ENCODE data around the gene SDHD. TPM values are rescaled to one million over a fixed set of nuclear protein-coding genes. Genes with fewer than 3 reads are reported as not detected.

The SDHD gene
- total and polyA plus RNA-seq, 9 of the 15 experiments (the other 6 are each of a cell fraction or from before 2014, with no cell fraction given), result 150 to 1,225 (median 215) TPM

DNA sequence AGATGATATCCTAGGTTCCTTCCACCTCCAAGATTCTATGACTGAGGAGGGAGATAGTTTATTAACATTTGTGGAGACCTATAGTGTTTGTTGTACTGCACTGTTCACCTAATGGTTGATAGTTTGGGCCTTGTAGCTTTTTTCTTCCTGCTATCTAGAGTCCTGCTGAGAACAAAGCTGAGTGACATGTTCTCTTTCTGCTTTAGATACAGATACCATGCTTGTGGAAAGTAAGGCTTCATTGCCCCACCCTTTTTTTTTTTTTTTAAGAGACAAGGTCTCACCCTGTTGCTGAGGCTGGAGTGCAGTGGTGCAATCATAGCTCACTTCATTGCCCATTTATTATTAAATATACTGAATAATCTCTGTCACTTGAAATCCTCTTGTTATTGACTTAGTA lies 49.1 kb upstream of the SDHD start:
- H3K4me2 ChIP-seq (ENCODE audit: insufficient read depth, low read length), result no peak overlapping the region
- ATAC-seq (no peak), FAIRE-seq (no peak), DNase-seq (ENCODE audit: extremely low read depth in 1 of 4, low spot score in 3 of 4) (no peak)
- H4K20me1 ChIP-seq (replicated peaks; ENCODE audit: control insufficient read depth, insufficient read depth, low read length), result no peaks in the 10 kb centered on the region; the same call in 1 of the 2 replicates
- peaks cover 84% of the 10 kb centered on the region for H3K36me3 ChIP-seq (ENCODE audit: control insufficient read depth, insufficient read depth, low read length)
- no peaks in the 10 kb centered on the region for H3K27me3 ChIP-seq (ENCODE audit: control insufficient read depth in 2 of 2, insufficient read depth in 2 of 2, low read length in 2 of 2)
- H3K27ac ChIP-seq (ENCODE audit: extremely low read depth, low read depth, low read length), result no peak overlapping the region
- CTCF ChIA-PET (ENCODE audit: low intra/inter-chr PET ratio), result no interaction called here
- no TSS peak for BruUV-seq (replicated peaks)
- TF ChIP-seq, protein P1, sequence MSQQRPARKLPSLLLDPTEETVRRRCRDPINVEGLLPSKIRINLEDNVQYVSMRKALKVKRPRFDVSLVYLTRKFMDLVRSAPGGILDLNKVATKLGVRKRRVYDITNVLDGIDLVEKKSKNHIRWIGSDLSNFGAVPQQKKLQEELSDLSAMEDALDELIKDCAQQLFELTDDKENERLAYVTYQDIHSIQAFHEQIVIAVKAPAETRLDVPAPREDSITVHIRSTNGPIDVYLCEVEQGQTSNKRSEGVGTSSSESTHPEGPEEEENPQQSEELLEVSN (IDR thresholded peaks at IDR 0.05; ENCODE audit: borderline replicate concordance in 1 of 2, extremely low read depth in 1 of 2, insufficient read depth in 1 of 2, insufficient read length in 1 of 2, low read depth in 1 of 2, low read length in 1 of 2, poor library complexity in 1 of 2, severe bottlenecking in 1 of 2), result no peak
- TF ChIP-seq, protein P2, sequence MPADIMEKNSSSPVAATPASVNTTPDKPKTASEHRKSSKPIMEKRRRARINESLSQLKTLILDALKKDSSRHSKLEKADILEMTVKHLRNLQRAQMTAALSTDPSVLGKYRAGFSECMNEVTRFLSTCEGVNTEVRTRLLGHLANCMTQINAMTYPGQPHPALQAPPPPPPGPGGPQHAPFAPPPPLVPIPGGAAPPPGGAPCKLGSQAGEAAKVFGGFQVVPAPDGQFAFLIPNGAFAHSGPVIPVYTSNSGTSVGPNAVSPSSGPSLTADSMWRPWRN (IDR thresholded peaks at IDR 0.05; ENCODE audit: low read depth), result no peak
- no peak for TF ChIP-seq BMI1 (IDR thresholded peaks at IDR 0.05; ENCODE audit: low read length)
- TF ChIP-seq ZNF75A (CRISPR knock-in tag; IDR thresholded peaks at IDR 0.05), result no peak
- no peak for TF ChIP-seq NFYB (IDR thresholded peaks at IDR 0.05; ENCODE audit: extremely low read depth, insufficient read length)
- no peak for TF ChIP-seq ASH1L (IDR thresholded peaks at IDR 0.05; ENCODE audit: borderline replicate concordance, low read depth, partially characterized antibody)
- no peak for TF ChIP-seq GABPA (tag; conservative IDR thresholded peaks at IDR 0.05; ENCODE audit: low read depth)
- TF ChIP-seq, protein P3, sequence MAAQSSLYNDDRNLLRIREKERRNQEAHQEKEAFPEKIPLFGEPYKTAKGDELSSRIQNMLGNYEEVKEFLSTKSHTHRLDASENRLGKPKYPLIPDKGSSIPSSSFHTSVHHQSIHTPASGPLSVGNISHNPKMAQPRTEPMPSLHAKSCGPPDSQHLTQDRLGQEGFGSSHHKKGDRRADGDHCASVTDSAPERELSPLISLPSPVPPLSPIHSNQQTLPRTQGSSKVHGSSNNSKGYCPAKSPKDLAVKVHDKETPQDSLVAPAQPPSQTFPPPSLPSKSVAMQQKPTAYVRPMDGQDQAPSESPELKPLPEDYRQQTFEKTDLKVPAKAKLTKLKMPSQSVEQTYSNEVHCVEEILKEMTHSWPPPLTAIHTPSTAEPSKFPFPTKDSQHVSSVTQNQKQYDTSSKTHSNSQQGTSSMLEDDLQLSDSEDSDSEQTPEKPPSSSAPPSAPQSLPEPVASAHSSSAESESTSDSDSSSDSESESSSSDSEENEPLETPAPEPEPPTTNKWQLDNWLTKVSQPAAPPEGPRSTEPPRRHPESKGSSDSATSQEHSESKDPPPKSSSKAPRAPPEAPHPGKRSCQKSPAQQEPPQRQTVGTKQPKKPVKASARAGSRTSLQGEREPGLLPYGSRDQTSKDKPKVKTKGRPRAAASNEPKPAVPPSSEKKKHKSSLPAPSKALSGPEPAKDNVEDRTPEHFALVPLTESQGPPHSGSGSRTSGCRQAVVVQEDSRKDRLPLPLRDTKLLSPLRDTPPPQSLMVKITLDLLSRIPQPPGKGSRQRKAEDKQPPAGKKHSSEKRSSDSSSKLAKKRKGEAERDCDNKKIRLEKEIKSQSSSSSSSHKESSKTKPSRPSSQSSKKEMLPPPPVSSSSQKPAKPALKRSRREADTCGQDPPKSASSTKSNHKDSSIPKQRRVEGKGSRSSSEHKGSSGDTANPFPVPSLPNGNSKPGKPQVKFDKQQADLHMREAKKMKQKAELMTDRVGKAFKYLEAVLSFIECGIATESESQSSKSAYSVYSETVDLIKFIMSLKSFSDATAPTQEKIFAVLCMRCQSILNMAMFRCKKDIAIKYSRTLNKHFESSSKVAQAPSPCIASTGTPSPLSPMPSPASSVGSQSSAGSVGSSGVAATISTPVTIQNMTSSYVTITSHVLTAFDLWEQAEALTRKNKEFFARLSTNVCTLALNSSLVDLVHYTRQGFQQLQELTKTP (IDR thresholded peaks at IDR 0.05; ENCODE audit: low read depth in 1 of 2, partially characterized antibody in 2 of 2), result no peak
- TF ChIP-seq NCOA2 (IDR thresholded peaks at IDR 0.05; ENCODE audit: partially characterized antibody in 2 of 2), result no peak
- TF ChIP-seq POLR2B (IDR thresholded peaks at IDR 0.05; ENCODE audit: low read depth, partially characterized antibody), result no peak
- TF ChIP-seq RAD21 (CRISPR knock-in tag; conservative IDR thresholded peaks at IDR 0.05 in 1 of 2, IDR thresholded peaks at IDR 0.05 in 1 of 2), result no peak
- no peak for TF ChIP-seq GATAD2B (IDR thresholded peaks at IDR 0.05; ENCODE audit: borderline replicate concordance)
- TF ChIP-seq RFX5 (IDR thresholded peaks at IDR 0.05; ENCODE audit: low read depth, low read length), result no peak
- no peak for TF ChIP-seq NR2C1 (IDR thresholded peaks at IDR 0.05)
- no peak for TF ChIP-seq NR2C1 (tag; IDR thresholded peaks at IDR 0.05)
- no peak for TF ChIP-seq ZNF431 (CRISPR knock-in tag; IDR thresholded peaks at IDR 0.05)
- TF ChIP-seq MCM7 (IDR thresholded peaks at IDR 0.05), result no peak
- H3K9me3 ChIP-seq (replicated peaks; ENCODE audit: control insufficient read depth, insufficient read depth, low read depth, low read length), result no peaks in the 10 kb centered on the region
- intact Hi-C loops (cut with micrococcal nuclease) (no loop called here), in situ Hi-C loops (cut with MboI) (no loop called here)
- peaks cover 28% of the 10 kb centered on the region for H3K79me2 ChIP-seq (ENCODE audit: control insufficient read depth, insufficient read depth, low read length)
- H3K4me1 ChIP-seq (replicated peaks in 1 of 2; ENCODE audit: control insufficient read depth in 2 of 2, insufficient read depth in 2 of 2, low read length in 2 of 2), result peaks cover 5 to 24% of the 10 kb centered on the region in 2 experiments
- H3K9me1 ChIP-seq (ENCODE audit: control insufficient read depth, insufficient read depth, low read length), result no peaks in the 10 kb centered on the region
- POLR2A ChIA-PET, result interaction anchor here (0.6 to 1.3 kb wide), 2 partner anchors 12 to 15 kb away, joined by 3 to 4 read pairs; no protein-coding TSS in a partner anchor
- H3K9ac ChIP-seq (ENCODE audit: insufficient read depth in 1 of 2, low read depth in 2 of 2, low read length in 2 of 2), result no peak overlapping the region
- H3K4me3 ChIP-seq, result no peak overlapping the region
- no peak overlapping the region for H2AFZ ChIP-seq (ENCODE audit: low read depth, low read length)

All from K562 (cell line).